Mesenchymal stem cell (in vitro differentiated cells and primary cell): ENCODE data around the gene KCNK18.

Source experiments
- DNase-seq: peaks from one replicate; pipeline ENCODE4 v3.0.0-alpha.2; 2013
- H2AFZ ChIP-seq: one replicate; pipeline ENCODE4 v1.6.1; 2013; ENCODE audit warnings: low read depth, mild to moderate bottlenecking, control low read depth, inconsistent platforms, low read length, moderate library complexity
- H2AK5ac ChIP-seq: 2 replicates; pipeline ENCODE4 v1.6.1; 2013; ENCODE audit warnings: low read length, moderate library complexity, mild to moderate bottlenecking, inconsistent platforms; ENCODE audit not compliant: severe bottlenecking
- H2BK120ac ChIP-seq: one replicate; pipeline ENCODE4 v1.6.1; 2013; ENCODE audit warnings: low read depth, mild to moderate bottlenecking, inconsistent platforms, low read length, moderate library complexity
- H2BK12ac ChIP-seq, 2 experiments: one replicate each; pipeline ENCODE4 v1.6.1; 2013; ENCODE audit warnings: inconsistent platforms in 2 of 2, low read length in 2 of 2, mild to moderate bottlenecking in 2 of 2, moderate library complexity in 2 of 2, control low read depth in 1 of 2
- H2BK15ac ChIP-seq: one replicate; pipeline ENCODE4 v1.6.1; 2013; ENCODE audit warnings: mild to moderate bottlenecking, low read depth, inconsistent platforms; ENCODE audit not compliant: poor library complexity, severe bottlenecking
- H2BK5ac ChIP-seq: 2 replicates; pipeline ENCODE4 v1.6.1; 2013; ENCODE audit warnings: low read depth, mild to moderate bottlenecking, low read length, control low read depth, inconsistent platforms; ENCODE audit not compliant: poor library complexity, severe bottlenecking
- H3K14ac ChIP-seq, 2 experiments: one replicate each; pipeline ENCODE4 v1.6.1; 2013; ENCODE audit warnings: inconsistent platforms in 2 of 2, low read length in 2 of 2, control low read depth in 1 of 2, mild to moderate bottlenecking in 1 of 2, moderate library complexity in 1 of 2
- H3K18ac ChIP-seq, 2 experiments: one replicate each; pipeline ENCODE4 v1.6.1; 2013; ENCODE audit warnings: inconsistent platforms in 2 of 2, low read length in 2 of 2, control low read depth in 1 of 2, low read depth in 1 of 2, mild to moderate bottlenecking in 1 of 2
- H3K23ac ChIP-seq, 2 experiments: one replicate each; pipeline ENCODE4 v1.6.1; 2013; ENCODE audit warnings: inconsistent platforms in 2 of 2, low read length in 2 of 2, mild to moderate bottlenecking in 2 of 2, moderate library complexity in 2 of 2, control low read depth in 1 of 2
- H3K27ac ChIP-seq: 2 replicates; pipeline ENCODE4 v1.5.1; 2013; ENCODE audit warnings: mild to moderate bottlenecking, moderate library complexity, low read length, control low read depth, inconsistent platforms; ENCODE audit not compliant: poor library complexity, severe bottlenecking
- H3K27me3 ChIP-seq, 2 experiments: 2 replicates each; pipeline versions ENCODE4 v1.6.1 to v1.7.0; 2013; ENCODE audit warnings: low read length in 2 of 2, mild to moderate bottlenecking in 2 of 2, moderate library complexity in 2 of 2, control low read depth in 1 of 2, inconsistent platforms in 1 of 2; ENCODE audit not compliant: control insufficient read depth in 1 of 2, insufficient read depth in 1 of 2
- H3K36me3 ChIP-seq, 2 experiments: 2 replicates each; pipeline versions ENCODE4 v1.6.1 to v1.7.0; 2013; ENCODE audit warnings: low read length in 2 of 2, control low read depth in 1 of 2, inconsistent platforms in 1 of 2, low read depth in 1 of 2, mild to moderate bottlenecking in 1 of 2; ENCODE audit not compliant: insufficient read depth in 2 of 2, control insufficient read depth in 1 of 2
- H3K4ac ChIP-seq, 2 experiments: one replicate each; pipeline ENCODE4 v1.6.1; 2013; ENCODE audit warnings: inconsistent platforms in 2 of 2, low read length in 2 of 2, mild to moderate bottlenecking in 2 of 2, moderate library complexity in 2 of 2, control low read depth in 1 of 2, low read depth in 1 of 2
- H3K4me1 ChIP-seq: 2 replicates; pipeline ENCODE4 v1.6.1; 2013; ENCODE audit warnings: low read depth, low read length, control low read depth; ENCODE audit not compliant: control insufficient read depth, insufficient read depth
- H3K4me2 ChIP-seq: 2 replicates; pipeline ENCODE4 v1.6.1; 2013; ENCODE audit warnings: low read length, mild to moderate bottlenecking, inconsistent platforms; ENCODE audit not compliant: poor library complexity, severe bottlenecking
- H3K4me3 ChIP-seq, 2 experiments: 2 replicates each; pipeline versions ENCODE4 v1.5.1 to v1.7.0; 2013; ENCODE audit warnings: low read length in 2 of 2, mild to moderate bottlenecking in 2 of 2, control low read depth in 1 of 2, low read depth in 1 of 2; ENCODE audit not compliant: insufficient read depth in 1 of 2
- H3K79me1 ChIP-seq: replicated peaks from 2 replicates; pipeline ENCODE4 v1.6.1; 2013; ENCODE audit warnings: mild to moderate bottlenecking, control low read depth, low read length, inconsistent platforms; ENCODE audit not compliant: poor library complexity, severe bottlenecking
- H3K9ac ChIP-seq: 2 replicates; pipeline ENCODE4 v1.7.0; 2013; ENCODE audit warnings: mild to moderate bottlenecking, low read length, moderate library complexity
- H3K9me3 ChIP-seq: 2 replicates; pipeline ENCODE4 v1.7.0; 2013; ENCODE audit warnings: mild to moderate bottlenecking, low read length; ENCODE audit not compliant: control insufficient read depth
- H4K8ac ChIP-seq: one replicate; pipeline ENCODE4 v1.6.1; 2013; ENCODE audit warnings: inconsistent platforms, mild to moderate bottlenecking, low read length, moderate library complexity
- H4K91ac ChIP-seq: one replicate; pipeline ENCODE4 v1.6.1; 2013; ENCODE audit warnings: mild to moderate bottlenecking, low read length, inconsistent platforms
- WGBS: methylation state at CpG from one replicate; pipeline ENCODE4 v1.1.7; 2013; ENCODE audit warnings: mixed read lengths; 5-methylcytosine and 5-hydroxymethylcytosine counted together

Gene KCNK18

DNA sequence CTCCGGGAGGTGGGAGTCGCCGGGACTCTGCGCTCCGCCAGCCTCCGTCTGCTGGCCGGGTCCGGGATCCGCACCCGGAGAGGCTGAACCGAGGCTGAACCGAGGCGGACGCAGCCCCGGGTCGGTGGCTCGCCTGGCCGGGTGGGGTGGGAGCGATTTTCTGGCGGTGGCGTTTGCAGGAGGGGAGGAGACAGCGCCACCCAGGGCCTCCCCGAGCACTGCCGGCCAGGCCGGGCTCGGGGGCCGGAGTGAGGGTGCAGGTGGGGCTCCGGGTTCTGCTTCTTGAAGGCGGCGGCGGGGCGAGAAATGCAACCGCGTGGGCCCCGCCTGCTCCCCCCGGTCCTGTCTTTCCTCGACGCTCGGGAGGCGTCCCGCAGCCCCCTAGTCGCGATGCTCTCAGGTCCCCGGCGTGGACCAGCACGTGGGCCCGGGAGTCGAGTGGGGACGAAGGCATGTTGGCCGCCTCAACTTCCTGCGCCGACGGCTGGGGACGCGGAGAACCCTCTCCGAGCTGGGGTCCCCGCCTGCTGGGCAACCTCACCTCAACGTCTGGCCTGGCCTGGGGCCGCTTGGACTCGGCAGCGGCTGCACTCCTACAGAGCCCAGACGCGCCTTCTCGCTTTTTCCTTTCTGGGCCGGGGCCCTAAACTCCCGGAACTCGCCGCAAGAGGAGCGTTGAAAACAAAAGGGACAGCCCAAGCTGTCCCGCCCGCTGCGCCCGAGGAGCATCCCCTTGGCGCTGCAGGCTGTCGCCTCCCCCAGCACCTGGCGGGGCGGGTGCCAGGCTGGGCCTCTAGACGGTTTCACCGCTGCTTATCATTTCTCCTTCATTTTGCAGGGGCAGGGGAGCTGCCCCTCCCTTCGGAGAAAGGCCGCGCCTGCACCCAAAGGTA lies 34.0 kb upstream of the KCNK18 start:
- Histone ChIP-seq H3K79me1 (no peaks in the 10 kb centered on the region), H3K4me2 (peak overlapping the region; percentile 14), H2BK12ac (no peak overlapping the region), H4K91ac (no peak overlapping the region), H2BK120ac (no peak overlapping the region), H3K14ac (no peak overlapping the region), H3K4me1 (peaks cover 27% of the 10 kb centered on the region), H3K27ac (no peak overlapping the region), H2BK15ac (no peak overlapping the region), H3K36me3 (no peaks in the 10 kb centered on the region), H3K4ac (no peak overlapping the region), H3K18ac (no peak overlapping the region), H3K9ac (no peak overlapping the region), H2BK5ac (no peak overlapping the region), H3K23ac (no peak overlapping the region), H2AK5ac (no peak overlapping the region), H4K8ac (no peak overlapping the region), H2AFZ (no peak overlapping the region), H3K9me3 (no peaks in the 10 kb centered on the region), H3K4me3 (no peak overlapping the region), H3K27me3 (peaks cover 97 to 99% of the 10 kb centered on the region in 2 experiments)
- no peak for DNase-seq
- WGBS = 2% methylated on average over 63 of the region's 82 CpGs

DNA sequence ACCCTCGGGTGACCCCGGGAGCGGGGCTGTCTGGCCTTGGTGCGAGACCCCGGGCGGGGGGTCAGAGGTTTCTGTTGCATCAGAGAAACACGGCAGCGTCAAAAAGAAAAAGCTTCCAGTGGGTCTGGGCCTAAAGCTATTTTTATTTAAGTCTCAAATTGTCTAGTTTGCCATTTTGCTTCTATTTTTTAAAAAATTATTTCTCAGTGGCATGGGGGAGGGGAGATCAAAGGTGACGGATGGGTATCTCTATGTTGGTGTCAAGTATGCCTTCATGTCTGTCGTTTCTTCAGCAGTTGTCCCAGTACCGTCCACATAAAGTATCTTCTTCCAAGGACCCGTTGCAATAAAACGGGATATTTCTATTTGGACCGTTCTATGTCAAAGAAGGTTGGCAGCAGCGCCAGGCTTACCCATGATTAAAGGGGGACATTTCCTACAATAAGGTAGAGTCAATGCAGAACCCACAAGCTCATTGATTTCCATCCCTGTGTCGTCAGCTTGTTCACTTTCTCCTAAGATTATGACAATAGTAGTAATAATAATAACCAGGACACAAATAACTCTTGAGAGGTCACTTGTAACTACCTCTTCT lies 33.2 kb upstream of the KCNK18 start:
- H3K79me1 ChIP-seq = no peaks in the 10 kb centered on the region
- no peak for DNase-seq
- no peak overlapping the region for H4K91ac ChIP-seq
- no peak overlapping the region for H3K4me3 ChIP-seq
- no peak overlapping the region for H3K9ac ChIP-seq
- H2BK120ac ChIP-seq = no peak overlapping the region
- no peaks in the 10 kb centered on the region for H3K9me3 ChIP-seq
- H2AFZ ChIP-seq = no peak overlapping the region
- no peak overlapping the region for H2BK12ac ChIP-seq
- H3K23ac ChIP-seq = no peak overlapping the region
- no peak overlapping the region for H3K18ac ChIP-seq
- no peak overlapping the region for H3K4me2 ChIP-seq
- H3K27me3 ChIP-seq = peaks cover 97 to 98% of the 10 kb centered on the region in 2 experiments
- H3K4ac ChIP-seq = no peak overlapping the region
- 4% methylated on average over 14 of the region's 16 CpGs for WGBS
- no peak overlapping the region for H2BK15ac ChIP-seq
- no peaks in the 10 kb centered on the region for H3K36me3 ChIP-seq
- no peak overlapping the region for H4K8ac ChIP-seq
- no peak overlapping the region for H3K14ac ChIP-seq
- H2BK5ac ChIP-seq = no peak overlapping the region
- H3K27ac ChIP-seq = no peak overlapping the region
- peaks cover 29% of the 10 kb centered on the region for H3K4me1 ChIP-seq
- H2AK5ac ChIP-seq = no peak overlapping the region

DNA sequence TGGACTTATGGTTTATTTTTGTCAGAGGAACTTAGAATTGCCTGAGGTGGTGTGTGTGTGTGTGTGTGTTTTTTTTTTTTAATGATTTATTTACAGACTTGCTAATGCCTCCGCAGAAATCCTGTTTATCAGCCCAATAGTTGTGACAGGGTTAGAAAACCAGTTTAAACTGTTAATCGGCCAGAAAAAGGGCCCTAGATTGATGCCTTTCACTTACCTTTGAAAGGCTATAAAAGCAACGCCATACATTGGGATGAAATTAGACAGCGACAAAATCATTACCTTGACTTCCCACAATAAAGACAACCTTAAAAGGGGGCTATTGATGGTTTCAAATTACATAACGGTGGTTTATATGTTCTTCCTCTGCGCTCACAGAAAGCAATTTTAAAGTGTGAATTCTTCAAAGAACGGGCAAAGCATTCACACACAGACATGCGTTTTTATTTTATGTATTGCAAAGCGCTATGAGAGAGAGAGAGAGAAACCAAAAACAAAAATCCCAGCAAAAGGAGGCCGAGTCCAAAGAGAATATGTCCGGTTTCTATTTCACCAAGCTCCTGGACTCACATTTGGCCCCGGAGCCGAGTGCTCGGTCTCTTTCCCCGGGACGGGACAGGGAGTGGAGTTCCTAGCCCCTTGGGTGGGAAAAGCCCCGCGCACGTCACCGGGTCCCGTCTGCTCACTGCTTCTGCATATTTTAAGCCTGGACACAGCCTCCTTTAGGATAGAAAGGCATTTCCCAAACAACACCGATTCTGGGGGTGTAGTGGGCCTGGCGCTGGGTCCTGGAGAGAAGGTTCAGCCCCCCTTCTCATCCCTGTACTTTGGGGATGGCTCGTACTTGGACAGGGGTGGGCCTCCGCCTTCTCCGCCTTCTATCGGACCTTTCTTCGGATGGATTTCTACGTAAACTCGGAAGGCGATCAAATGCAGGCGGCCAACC lies 32.4 kb upstream of the KCNK18 start:
- no peaks in the 10 kb centered on the region for H3K79me1 ChIP-seq
- H3K27me3 ChIP-seq = peaks cover 97 to 98% of the 10 kb centered on the region in 2 experiments
- peaks cover 29% of the 10 kb centered on the region for H3K4me1 ChIP-seq
- peak overlapping the region in 1 of 2 experiments; percentile 82 for H3K4me3 ChIP-seq
- no peaks in the 10 kb centered on the region for H3K36me3 ChIP-seq
- peak overlapping the region; percentile 50 for H3K9ac ChIP-seq
- no peak overlapping the region for H3K27ac ChIP-seq
- no peak overlapping the region for H2AFZ ChIP-seq
- H2BK12ac ChIP-seq = no peak overlapping the region
- DNase-seq = no peak
- H4K8ac ChIP-seq = no peak overlapping the region
- no peak overlapping the region for H2BK5ac ChIP-seq
- H3K9me3 ChIP-seq = no peaks in the 10 kb centered on the region
- H2BK120ac ChIP-seq = no peak overlapping the region
- H3K23ac ChIP-seq = no peak overlapping the region
- H3K18ac ChIP-seq = no peak overlapping the region
- H4K91ac ChIP-seq = no peak overlapping the region
- H2BK15ac ChIP-seq = no peak overlapping the region
- H3K14ac ChIP-seq = no peak overlapping the region
- peak overlapping the region; percentile 60 for H3K4me2 ChIP-seq
- H2AK5ac ChIP-seq = no peak overlapping the region
- 12% methylated on average over 29 of the region's 32 CpGs for WGBS
- no peak overlapping the region for H3K4ac ChIP-seq
